IPS-15b (cell line): Measurements from ENCODE around the gene FGF22.

Experiments
- H3K27me3 ChIP-seq: one replicate; pipeline ENCODE4 v1.6.1; 2013; ENCODE audit warnings: low read length; ENCODE audit not compliant: control insufficient read depth, insufficient read depth
- H3K36me3 ChIP-seq: one replicate; pipeline ENCODE4 v1.6.1; 2013; ENCODE audit warnings: low read length; ENCODE audit not compliant: control insufficient read depth, insufficient read depth
- H3K4me1 ChIP-seq: one replicate; pipeline ENCODE4 v1.6.1; 2013; ENCODE audit warnings: mild to moderate bottlenecking, low read length; ENCODE audit not compliant: control insufficient read depth, insufficient read depth
- H3K4me3 ChIP-seq: one replicate; pipeline ENCODE4 v1.5.1; 2013; ENCODE audit warnings: low read depth, low read length
- H3K9ac ChIP-seq: one replicate; pipeline ENCODE4 v1.6.1; 2013; ENCODE audit warnings: low read depth, mild to moderate bottlenecking, low read length
- H3K9me3 ChIP-seq: one replicate; pipeline ENCODE4 v1.6.1; 2013; ENCODE audit warnings: mild to moderate bottlenecking, low read length; ENCODE audit not compliant: control insufficient read depth, insufficient read depth

Gene FGF22

DNA sequence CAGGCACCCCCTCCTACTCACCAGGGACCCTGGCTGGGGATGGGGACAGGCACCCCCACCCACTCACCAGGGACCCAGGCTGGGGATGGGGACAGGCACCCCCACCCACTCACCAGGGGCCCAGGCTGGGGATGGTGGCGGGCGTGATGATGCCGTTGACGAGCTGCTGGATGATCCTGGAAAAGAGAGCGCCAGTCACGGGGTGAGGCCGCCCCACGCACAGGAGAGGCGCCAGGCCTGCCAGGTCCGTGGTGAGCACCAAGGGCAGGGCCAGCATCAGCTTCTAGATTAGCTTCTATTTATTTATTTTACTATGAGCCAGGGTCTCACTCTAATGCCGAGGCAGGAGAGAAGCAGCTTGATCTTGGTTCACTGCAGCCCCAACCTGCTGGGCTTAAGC lies 10.4 kb downstream of the FGF22 start:
- H3K36me3 ChIP-seq, result peaks cover 63% of the 10 kb centered on the region
- no peaks in the 10 kb centered on the region for H3K9me3 ChIP-seq
- H3K4me1 ChIP-seq, result no peaks in the 10 kb centered on the region
- no peaks in the 10 kb centered on the region for H3K27me3 ChIP-seq
- H3K9ac ChIP-seq, result no peak overlapping the region
- no peak overlapping the region for H3K4me3 ChIP-seq

DNA sequence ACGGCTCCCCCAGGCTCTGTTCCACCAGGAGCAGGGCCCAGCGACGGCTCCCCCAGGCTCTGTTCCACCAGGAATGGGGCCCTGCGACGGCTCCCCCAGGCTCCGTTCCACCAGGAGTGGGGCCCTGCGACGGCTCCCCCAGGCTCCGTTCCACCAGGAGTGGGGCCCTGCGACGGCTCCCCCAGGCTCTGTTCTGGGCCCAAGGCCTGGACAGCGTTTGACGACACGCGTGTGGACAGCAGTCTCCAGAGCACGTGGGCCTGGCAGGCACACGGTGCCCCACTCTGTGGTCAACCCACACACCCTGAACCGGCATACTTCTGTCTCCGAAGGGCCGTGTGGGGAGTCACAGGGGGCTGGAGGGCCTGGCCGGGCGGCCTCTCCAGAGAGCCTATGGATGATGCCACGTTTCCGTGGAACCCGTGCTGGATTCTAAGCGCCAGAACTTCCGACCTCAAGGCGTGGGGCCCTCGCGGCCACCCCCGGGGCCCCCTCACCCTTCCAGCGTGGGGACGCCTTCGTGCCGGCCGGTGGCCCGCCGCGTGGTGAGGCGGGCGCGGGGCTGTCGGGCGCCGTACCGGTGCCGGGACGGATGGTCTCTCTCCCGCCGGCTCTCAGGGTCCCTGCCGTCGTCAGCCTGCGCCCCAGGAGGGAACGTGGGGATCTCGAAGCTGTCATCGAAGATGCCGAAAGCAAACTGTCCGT lies 11.6 kb downstream of the FGF22 start:
- Histone ChIP-seq H3K4me1 (no peaks in the 10 kb centered on the region), H3K9me3 (no peaks in the 10 kb centered on the region), H3K9ac (no peak overlapping the region), H3K4me3 (no peak overlapping the region), H3K36me3 (peaks cover 60% of the 10 kb centered on the region), H3K27me3 (no peaks in the 10 kb centered on the region)

GRCh38 chr19:651991-652390 lies 12.3 kb downstream of the FGF22 start:
- Histone ChIP-seq H3K27me3 (no peaks in the 10 kb centered on the region), H3K9ac (no peak overlapping the region), H3K4me3 (no peak overlapping the region), H3K4me1 (no peaks in the 10 kb centered on the region), H3K36me3 (peaks cover 56% of the 10 kb centered on the region), H3K9me3 (no peaks in the 10 kb centered on the region)

DNA sequence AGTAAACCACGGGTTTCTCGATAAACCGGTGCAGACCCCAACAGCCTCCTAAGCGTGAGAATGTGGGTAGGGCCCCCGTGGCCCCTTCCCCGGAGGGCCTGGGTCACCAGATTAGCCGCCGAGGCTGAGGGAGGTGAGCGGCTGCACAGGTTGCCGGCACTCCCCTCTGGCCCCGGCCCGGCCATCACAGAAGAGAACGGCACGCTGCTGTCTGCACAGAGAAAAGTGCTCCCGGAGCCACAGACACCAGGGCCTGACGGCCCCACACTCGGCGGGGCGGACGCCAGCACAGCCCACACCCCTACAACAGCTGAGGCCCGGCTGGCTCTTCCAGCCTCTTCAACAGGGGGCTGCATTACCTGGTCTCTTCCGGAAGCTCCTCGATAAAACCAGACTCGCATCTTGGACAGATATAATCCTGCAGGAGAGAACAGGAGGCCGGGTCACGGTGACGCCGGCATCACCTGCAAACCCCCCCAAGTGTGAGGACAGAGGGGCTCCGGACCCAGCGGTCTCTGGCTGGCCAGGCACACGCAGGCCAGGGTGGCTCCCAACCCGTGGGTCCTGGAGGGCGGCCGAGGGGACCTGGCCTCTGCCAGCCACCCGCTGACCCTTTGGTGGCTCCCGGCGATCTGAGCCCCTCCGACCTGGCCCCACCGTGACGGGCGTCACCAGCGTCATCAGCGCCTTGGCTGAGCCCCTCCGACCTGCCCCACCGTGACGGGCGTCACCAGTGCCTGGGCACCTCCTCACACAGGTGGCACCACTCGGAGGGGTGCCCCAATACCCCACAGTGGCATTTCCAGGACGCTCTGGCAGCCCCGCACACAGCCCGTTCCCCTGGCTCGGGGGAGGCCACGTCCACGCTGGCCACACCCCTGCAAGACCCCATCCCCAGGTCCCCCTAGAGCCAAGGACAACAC lies 13.0 kb downstream of the FGF22 start:
- Histone ChIP-seq H3K4me1 (no peaks in the 10 kb centered on the region), H3K9ac (no peak overlapping the region), H3K4me3 (no peak overlapping the region), H3K27me3 (no peaks in the 10 kb centered on the region), H3K36me3 (peaks cover 50% of the 10 kb centered on the region), H3K9me3 (no peaks in the 10 kb centered on the region)

DNA sequence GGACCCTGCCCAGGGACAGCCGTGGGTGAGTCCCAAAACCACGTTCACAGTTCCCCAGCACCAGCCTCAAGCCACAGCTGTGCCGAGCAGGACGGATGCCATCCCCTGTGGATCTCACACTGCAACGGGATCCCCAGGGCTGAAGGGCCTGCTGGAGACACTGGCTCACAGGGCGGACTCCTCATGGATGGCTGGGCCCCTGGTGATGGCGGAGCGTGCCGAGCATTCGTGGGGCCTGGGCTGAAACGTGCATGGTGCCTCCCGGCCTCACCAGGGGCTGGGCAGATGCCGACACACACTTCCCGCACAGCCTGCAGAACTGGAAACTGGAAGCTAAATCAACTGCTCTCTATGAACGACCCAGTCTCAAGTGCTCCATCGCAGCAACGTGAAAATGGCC lies 13.7 kb downstream of the FGF22 start:
- H3K9ac ChIP-seq, result no peak overlapping the region
- H3K27me3 ChIP-seq, result no peaks in the 10 kb centered on the region
- no peaks in the 10 kb centered on the region for H3K4me1 ChIP-seq
- H3K36me3 ChIP-seq, result peaks cover 46% of the 10 kb centered on the region
- H3K4me3 ChIP-seq, result no peak overlapping the region
- no peaks in the 10 kb centered on the region for H3K9me3 ChIP-seq

GRCh38 chr19:655691-656090 lies 16.0 kb downstream of the FGF22 start:
- peak overlapping the region; percentile 41 for H3K9ac ChIP-seq
- H3K36me3 ChIP-seq, result peaks cover 45% of the 10 kb centered on the region
- H3K4me3 ChIP-seq, result no peak overlapping the region
- H3K27me3 ChIP-seq, result no peaks in the 10 kb centered on the region
- H3K9me3 ChIP-seq, result no peaks in the 10 kb centered on the region
- H3K4me1 ChIP-seq, result no peaks in the 10 kb centered on the region

- H3K9ac ChIP-seq, result no peak overlapping the region
- no peaks in the 10 kb centered on the region for H3K27me3 ChIP-seq
- no peak overlapping the region for H3K4me3 ChIP-seq
- no peaks in the 10 kb centered on the region for H3K4me1 ChIP-seq
- no peaks in the 10 kb centered on the region for H3K9me3 ChIP-seq
- peaks cover 38% of the 10 kb centered on the region for H3K36me3 ChIP-seq
These were observed 17.3 kb downstream of the FGF22 start for GRCh38 chr19:656751-657559.

DNA sequence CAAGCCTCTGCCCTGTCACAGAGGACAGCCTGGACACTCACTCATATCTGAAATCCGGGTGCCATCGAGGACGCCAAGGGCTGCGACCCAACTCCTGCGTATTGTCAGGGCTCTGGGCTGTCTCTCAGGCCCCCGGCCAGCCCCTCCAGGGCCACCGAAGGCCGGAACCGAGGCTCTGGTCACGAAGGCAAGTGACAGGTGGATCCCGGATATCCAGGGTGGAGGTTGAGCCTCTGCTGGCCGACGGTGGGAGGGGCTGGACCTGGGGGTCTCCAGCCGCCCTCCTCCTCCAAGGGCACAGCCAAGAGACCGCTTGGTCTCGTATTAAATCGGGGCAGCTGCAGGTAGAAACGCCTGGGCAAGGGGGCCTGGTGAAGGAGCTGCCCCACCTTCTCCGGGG lies 17.9 kb downstream of the FGF22 start:
- H3K27me3 ChIP-seq, result no peaks in the 10 kb centered on the region
- H3K9me3 ChIP-seq, result no peaks in the 10 kb centered on the region
- no peak overlapping the region for H3K9ac ChIP-seq
- H3K36me3 ChIP-seq, result peaks cover 32% of the 10 kb centered on the region
- no peaks in the 10 kb centered on the region for H3K4me1 ChIP-seq
- no peak overlapping the region for H3K4me3 ChIP-seq

DNA sequence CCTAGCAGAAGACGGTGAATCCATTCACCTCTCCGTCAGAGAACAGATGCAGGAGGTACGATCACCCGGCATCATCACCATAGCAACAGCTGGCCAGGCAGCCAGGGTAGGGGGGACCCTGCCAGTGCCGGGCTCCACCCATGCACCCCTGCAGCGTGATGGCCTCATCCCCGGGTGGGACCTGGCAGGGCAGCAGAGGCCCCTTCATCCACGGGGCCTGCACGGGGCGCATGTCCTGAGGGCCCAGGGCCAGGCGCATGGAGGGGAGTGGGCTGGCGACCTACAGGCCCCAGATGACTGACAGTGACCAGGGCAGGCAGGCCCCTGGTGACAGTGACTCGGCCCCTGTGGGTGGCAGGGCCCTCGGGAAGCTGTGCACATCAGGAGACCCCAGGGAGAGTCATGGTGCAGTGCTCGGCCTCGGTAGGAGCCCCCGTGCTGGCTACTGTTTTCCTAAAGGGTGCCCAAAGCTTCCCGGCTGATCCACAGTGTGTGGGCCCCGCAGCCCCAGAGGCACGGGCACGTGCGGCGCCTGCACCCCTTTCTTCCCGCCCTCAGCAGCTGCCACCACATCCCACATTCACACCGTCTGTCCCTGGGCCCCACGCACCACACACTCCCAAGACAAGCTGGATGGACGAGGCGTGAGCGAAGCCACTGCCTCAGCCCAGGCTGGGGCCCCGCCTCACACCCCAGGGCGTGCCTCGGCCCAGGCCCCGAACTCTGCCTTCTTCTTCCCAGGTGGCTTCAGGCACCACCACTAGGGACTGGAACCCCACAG lies 18.6 kb downstream of the FGF22 start:
- Histone ChIP-seq H3K36me3 (peaks cover 25% of the 10 kb centered on the region), H3K9me3 (no peaks in the 10 kb centered on the region), H3K4me1 (no peaks in the 10 kb centered on the region), H3K27me3 (no peaks in the 10 kb centered on the region), H3K4me3 (no peak overlapping the region), H3K9ac (no peak overlapping the region)

GRCh38 chr19:658916-659839 lies 19.5 kb downstream of the FGF22 start:
- Histone ChIP-seq H3K4me1 (no peaks in the 10 kb centered on the region), H3K4me3 (no peak overlapping the region), H3K9me3 (no peaks in the 10 kb centered on the region), H3K9ac (peak overlapping the region; percentile 47), H3K27me3 (no peaks in the 10 kb centered on the region), H3K36me3 (peaks cover 17% of the 10 kb centered on the region)
